Activated CD8-positive, alpha-beta T cell treated with anti-CD3 and anti-CD28 coated beads, Interleukin-2, amount 10 ng/mL, durations not matched to agents 7 days and 5 days (primary cell): ENCODE results near the gene ZSWIM6. TPM values are rescaled to one million over a fixed set of nuclear protein-coding genes. Genes with fewer than 3 reads are reported as not detected.

Experiments used
- ATAC-seq: fragments of 150-1000 bp; cut with Tn5 transposase; one replicate; pipeline ENCODE4 v1.10.0; 2021; ENCODE audit warnings: moderate library complexity
- CTCF ChIA-PET: fragments of 350-600 bp; sonication (Branson Sonifier 250); formaldehyde crosslinking; loops from one replicate; lab custom pipeline; 2021; ENCODE audit warnings: antibody characterized with exemption; lab: Charles Lee
- POLR2A ChIA-PET: fragments of 350-600 bp; sonication (Branson Sonifier 250); formaldehyde crosslinking; loops from one replicate; lab custom pipeline; 2021; ENCODE audit warnings: antibody characterized with exemption; lab: Charles Lee
- DNase-seq: peaks from one replicate; pipeline ENCODE4 v3.0.0-alpha.2; 2020
- H3K27ac Mint-ChIP-seq: one replicate; pipeline ENCODE4 v1.8.0; 2021; ENCODE audit warnings: mild to moderate bottlenecking, mixed read lengths
- H3K27me3 Mint-ChIP-seq: one replicate; pipeline ENCODE4 v1.8.0; 2021; ENCODE audit warnings: low read depth, mixed read lengths
- H3K36me3 Mint-ChIP-seq: one replicate; pipeline ENCODE4 v1.8.0; 2021; ENCODE audit warnings: low read depth, mixed read lengths
- H3K4me1 Mint-ChIP-seq: one replicate; pipeline ENCODE4 v1.8.0; 2021; ENCODE audit warnings: low read depth, mixed read lengths
- H3K4me3 Mint-ChIP-seq: one replicate; pipeline ENCODE4 v1.8.0; 2021; ENCODE audit warnings: mild to moderate bottlenecking, mixed read lengths
- H3K9me3 Mint-ChIP-seq: one replicate; pipeline ENCODE4 v1.8.0; 2022; ENCODE audit warnings: mixed read lengths; ENCODE audit not compliant: insufficient read depth
- total RNA-seq, 2 experiments: library from RNA; stranded (reverse); gene quantifications; one replicate each; pipeline ENCODE4 v1.2.3, GENCODE V29; 2021

Gene ZSWIM6
- total RNA-seq, 2 experiments from 2014 or later, result 2.5 to 2.6 TPM

GRCh38 chr5:61586096-61587084 is 254.3 kb downstream of the ZSWIM6 start:
- CTCF ChIA-PET, result interaction anchor here (1.7 kb wide), 1 partner anchor 73 kb away, joined by 4 read pairs; no protein-coding TSS in a partner anchor
- ATAC-seq, result no peak
- no peak for DNase-seq
- POLR2A ChIA-PET, result no interaction called here
- H3K27me3 Mint-ChIP-seq, result no peaks in the 10 kb centered on the region
- no peaks in the 10 kb centered on the region for H3K36me3 Mint-ChIP-seq
- H3K4me1 Mint-ChIP-seq, result no peaks in the 10 kb centered on the region
- H3K9me3 Mint-ChIP-seq, result no peaks in the 10 kb centered on the region
- no peak overlapping the region for H3K4me3 Mint-ChIP-seq
- no peak overlapping the region for H3K27ac Mint-ChIP-seq

GRCh38 chr5:61587125-61587524 is 255.1 kb downstream of the ZSWIM6 start:
- ChIA-PET POLR2A (no interaction called here), CTCF (interaction anchor here (1.7 kb wide), 1 partner anchor 72 kb away, joined by 4 read pairs; no protein-coding TSS in a partner anchor)
- Mint-ChIP-seq H3K4me1 (no peaks in the 10 kb centered on the region), H3K36me3 (no peaks in the 10 kb centered on the region), H3K4me3 (no peak overlapping the region), H3K27me3 (no peaks in the 10 kb centered on the region), H3K9me3 (no peaks in the 10 kb centered on the region), H3K27ac (no peak overlapping the region)
- no peak for DNase-seq
- no peak for ATAC-seq

- H3K4me1 Mint-ChIP-seq, result no peaks in the 10 kb centered on the region
- ChIA-PET CTCF (no interaction called here), POLR2A (no interaction called here)
- no peak for DNase-seq
- ATAC-seq, result no peak
- no peak overlapping the region for H3K27ac Mint-ChIP-seq
- H3K9me3 Mint-ChIP-seq, result no peaks in the 10 kb centered on the region
- H3K27me3 Mint-ChIP-seq, result no peaks in the 10 kb centered on the region
- H3K4me3 Mint-ChIP-seq, result no peak overlapping the region
- H3K36me3 Mint-ChIP-seq, result no peaks in the 10 kb centered on the region
Measured at GRCh38 chr5:61588216-61588615, 256.2 kb downstream of the ZSWIM6 start.

- ChIA-PET CTCF (no interaction called here), POLR2A (no interaction called here)
- H3K27ac Mint-ChIP-seq, result no peak overlapping the region
- H3K4me1 Mint-ChIP-seq, result no peaks in the 10 kb centered on the region
- DNase-seq (no peak), ATAC-seq (no peak)
- H3K4me3 Mint-ChIP-seq, result no peak overlapping the region
- H3K9me3 Mint-ChIP-seq, result no peaks in the 10 kb centered on the region
- H3K36me3 Mint-ChIP-seq, result no peaks in the 10 kb centered on the region
- H3K27me3 Mint-ChIP-seq, result peaks cover 3% of the 10 kb centered on the region
Measured at GRCh38 chr5:61589946-61590345, 257.9 kb downstream of the ZSWIM6 start.

GRCh38 chr5:61590473-61590872 is 258.4 kb downstream of the ZSWIM6 start:
- Mint-ChIP-seq H3K4me1 (no peaks in the 10 kb centered on the region), H3K27ac (no peak overlapping the region), H3K27me3 (peaks cover 5% of the 10 kb centered on the region), H3K4me3 (no peak overlapping the region), H3K36me3 (no peaks in the 10 kb centered on the region), H3K9me3 (no peaks in the 10 kb centered on the region)
- ChIA-PET CTCF (no interaction called here), POLR2A (no interaction called here)
- no peak for ATAC-seq
- no peak for DNase-seq

GRCh38 chr5:61591859-61592258 is 259.8 kb downstream of the ZSWIM6 start:
- H3K9me3 Mint-ChIP-seq, result no peaks in the 10 kb centered on the region
- peaks cover 8% of the 10 kb centered on the region for H3K27me3 Mint-ChIP-seq
- no peak overlapping the region for H3K27ac Mint-ChIP-seq
- POLR2A ChIA-PET, result no interaction called here
- no peaks in the 10 kb centered on the region for H3K4me1 Mint-ChIP-seq
- no peak overlapping the region for H3K4me3 Mint-ChIP-seq
- no peaks in the 10 kb centered on the region for H3K36me3 Mint-ChIP-seq
- DNase-seq (no peak), ATAC-seq (no peak)
- CTCF ChIA-PET, result no interaction called here

GRCh38 chr5:61595426-61595825 is 263.4 kb downstream of the ZSWIM6 start:
- DNase-seq, result no peak
- ATAC-seq, result no peak
- Mint-ChIP-seq H3K27me3 (peaks cover 12% of the 10 kb centered on the region), H3K4me3 (no peak overlapping the region), H3K4me1 (no peaks in the 10 kb centered on the region), H3K9me3 (no peaks in the 10 kb centered on the region), H3K27ac (no peak overlapping the region), H3K36me3 (no peaks in the 10 kb centered on the region)
- ChIA-PET CTCF (no interaction called here), POLR2A (no interaction called here)

Other genes with a start within 250 kb of the ZSWIM6 start
- gene SMIM15, start 169.8 kb upstream of the ZSWIM6 start, total RNA-seq, result 10 to 100 TPM; 56.1 to 56.3 TPM